Glutamatergic neuron (in vitro differentiated cells): ENCODE measurements around the gene MTHFR. TPM values are rescaled to one million over a fixed set of nuclear protein-coding genes. Genes with fewer than 3 reads are reported as not detected.

Experiments used
- DNase-seq: peaks from one replicate; pipeline ENCODE4 v3.0.0; 2022
- H3K27ac Mint-ChIP-seq: one replicate; pipeline ENCODE4 v1.8.0; 2020; ENCODE audit warnings: mild to moderate bottlenecking, mixed read lengths, inconsistent platforms; ENCODE audit not compliant: unreplicated experiment
- H3K27me3 Mint-ChIP-seq: one replicate; pipeline ENCODE4 v1.8.0; 2020; ENCODE audit warnings: mild to moderate bottlenecking, moderate library complexity, mixed read lengths, inconsistent platforms; ENCODE audit not compliant: unreplicated experiment
- H3K36me3 Mint-ChIP-seq: one replicate; pipeline ENCODE4 v1.8.0; 2020; ENCODE audit warnings: mild to moderate bottlenecking, mixed read lengths, inconsistent platforms; ENCODE audit not compliant: unreplicated experiment
- H3K4me1 Mint-ChIP-seq: one replicate; pipeline ENCODE4 v1.8.0; 2020; ENCODE audit warnings: mild to moderate bottlenecking, low read depth, mixed read lengths, inconsistent platforms; ENCODE audit not compliant: unreplicated experiment
- H3K4me3 Mint-ChIP-seq: one replicate; pipeline ENCODE4 v1.8.0; 2020; ENCODE audit warnings: mild to moderate bottlenecking, mixed read lengths, inconsistent platforms; ENCODE audit not compliant: unreplicated experiment
- H3K9me3 Mint-ChIP-seq: one replicate; pipeline ENCODE4 v1.8.0; 2020; ENCODE audit warnings: mild to moderate bottlenecking, moderate library complexity, mixed read lengths, inconsistent platforms; ENCODE audit not compliant: unreplicated experiment
- CTCF ChIP-seq: fragments of 200-600 bp; sonication (generic); IDR thresholded peaks from one replicate; pipeline ENCODE4 v1.5.0; 2021; ENCODE audit not compliant: partially characterized antibody, unreplicated experiment
- total RNA-seq: library from RNA; stranded (reverse); fragmentation: NEBNext Ultra II Directional; extraction: Animal tissue kit (Norgen Biotek cat#: 25700); gene quantifications from one replicate; pipeline ENCODE4 v1.2.1, GENCODE V29; 2021; ENCODE audit not compliant: unreplicated experiment

The MTHFR gene
- total RNA-seq, 1 donor from 2014 or later, result 83.2 TPM

GRCh38 chr1:11837767-11838348, 32.1 kb upstream of the MTHFR start:
- H3K27ac Mint-ChIP-seq, result no peak overlapping the region
- no peak for TF ChIP-seq CTCF
- peaks cover 8% of the 10 kb centered on the region for H3K27me3 Mint-ChIP-seq
- peaks cover 4% of the 10 kb centered on the region for H3K9me3 Mint-ChIP-seq
- DNase-seq, result no peak
- peaks cover 5% of the 10 kb centered on the region for H3K36me3 Mint-ChIP-seq
- no peak overlapping the region for H3K4me3 Mint-ChIP-seq
- H3K4me1 Mint-ChIP-seq, result no peaks in the 10 kb centered on the region

- Mint-ChIP-seq H3K27me3 (peaks cover 8% of the 10 kb centered on the region), H3K27ac (no peak overlapping the region), H3K4me3 (no peak overlapping the region), H3K36me3 (peaks cover 5% of the 10 kb centered on the region), H3K9me3 (peaks cover 4% of the 10 kb centered on the region), H3K4me1 (no peaks in the 10 kb centered on the region)
- DNase-seq, result no peak
- TF ChIP-seq CTCF, result no peak
These were observed 31.4 kb upstream of the MTHFR start for GRCh38 chr1:11836955-11837766.

GRCh38 chr1:11835441-11836225, 29.9 kb upstream of the MTHFR start:
- H3K4me3 Mint-ChIP-seq, result no peak overlapping the region
- DNase-seq, result no peak
- peaks cover 8% of the 10 kb centered on the region for H3K27me3 Mint-ChIP-seq
- peaks cover 4% of the 10 kb centered on the region for H3K9me3 Mint-ChIP-seq
- no peak for TF ChIP-seq CTCF
- no peaks in the 10 kb centered on the region for H3K4me1 Mint-ChIP-seq
- H3K27ac Mint-ChIP-seq, result peak overlapping the region; percentile 9
- H3K36me3 Mint-ChIP-seq, result peaks cover 5% of the 10 kb centered on the region

- Mint-ChIP-seq H3K36me3 (peaks cover 4% of the 10 kb centered on the region), H3K4me3 (no peak overlapping the region), H3K9me3 (peaks cover 3% of the 10 kb centered on the region), H3K4me1 (no peaks in the 10 kb centered on the region), H3K27ac (no peak overlapping the region), H3K27me3 (peaks cover 5% of the 10 kb centered on the region)
- DNase-seq, result no peak
- no peak for TF ChIP-seq CTCF
These were observed 28.1 kb upstream of the MTHFR start for GRCh38 chr1:11833900-11834299.
